Measurements from ENCODE around the gene SLC25A1.

DNA sequence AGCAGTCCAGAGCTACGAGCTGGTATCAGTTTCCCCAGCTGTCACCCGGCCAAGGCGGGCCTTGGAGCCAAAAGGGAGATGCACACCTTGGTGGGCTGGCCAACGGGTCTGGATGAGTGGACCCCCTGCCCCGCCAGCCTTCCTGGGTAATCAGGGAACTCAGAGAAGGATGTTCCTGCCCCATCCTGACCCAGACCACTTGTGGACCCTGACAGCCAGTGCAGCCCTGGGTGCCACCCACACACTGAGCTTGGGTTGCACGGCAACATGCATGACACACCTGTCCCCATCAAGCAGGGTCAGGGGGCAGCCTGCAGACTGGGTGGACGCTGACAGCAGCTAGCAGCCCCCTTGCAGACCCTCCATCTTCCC is 8.6 kb downstream of the SLC25A1 start:
- TF ChIP-seq, protein P1, sequence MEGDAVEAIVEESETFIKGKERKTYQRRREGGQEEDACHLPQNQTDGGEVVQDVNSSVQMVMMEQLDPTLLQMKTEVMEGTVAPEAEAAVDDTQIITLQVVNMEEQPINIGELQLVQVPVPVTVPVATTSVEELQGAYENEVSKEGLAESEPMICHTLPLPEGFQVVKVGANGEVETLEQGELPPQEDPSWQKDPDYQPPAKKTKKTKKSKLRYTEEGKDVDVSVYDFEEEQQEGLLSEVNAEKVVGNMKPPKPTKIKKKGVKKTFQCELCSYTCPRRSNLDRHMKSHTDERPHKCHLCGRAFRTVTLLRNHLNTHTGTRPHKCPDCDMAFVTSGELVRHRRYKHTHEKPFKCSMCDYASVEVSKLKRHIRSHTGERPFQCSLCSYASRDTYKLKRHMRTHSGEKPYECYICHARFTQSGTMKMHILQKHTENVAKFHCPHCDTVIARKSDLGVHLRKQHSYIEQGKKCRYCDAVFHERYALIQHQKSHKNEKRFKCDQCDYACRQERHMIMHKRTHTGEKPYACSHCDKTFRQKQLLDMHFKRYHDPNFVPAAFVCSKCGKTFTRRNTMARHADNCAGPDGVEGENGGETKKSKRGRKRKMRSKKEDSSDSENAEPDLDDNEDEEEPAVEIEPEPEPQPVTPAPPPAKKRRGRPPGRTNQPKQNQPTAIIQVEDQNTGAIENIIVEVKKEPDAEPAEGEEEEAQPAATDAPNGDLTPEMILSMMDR (conservative IDR thresholded peaks at IDR 0.05; ENCODE audit: low read length), result no peak
- no peak for TF ChIP-seq EZH2phosphoT487 (IDR thresholded peaks at IDR 0.05; ENCODE audit: borderline replicate concordance)

All from Loucy (cell line).